Inflammatory macrophage treated with lipopolysaccharide for 4 hours (primary cell): ENCODE measurements around the gene GAGE12D.
"Not testable (repeated sequence)": the region's sequence is repeated elsewhere in the genome, so short reads cannot be mapped to it uniquely, and the experiment has no call there.

Experiments
- DNase-seq: peaks from one replicate; pipeline ENCODE4 v3.0.0-alpha.2; 2020

GAGE12D gene, protein sequence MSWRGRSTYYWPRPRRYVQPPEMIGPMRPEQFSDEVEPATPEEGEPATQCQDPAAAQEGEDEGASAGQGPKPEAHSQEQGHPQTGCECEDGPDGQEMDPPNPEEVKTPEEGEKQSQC

DNA sequence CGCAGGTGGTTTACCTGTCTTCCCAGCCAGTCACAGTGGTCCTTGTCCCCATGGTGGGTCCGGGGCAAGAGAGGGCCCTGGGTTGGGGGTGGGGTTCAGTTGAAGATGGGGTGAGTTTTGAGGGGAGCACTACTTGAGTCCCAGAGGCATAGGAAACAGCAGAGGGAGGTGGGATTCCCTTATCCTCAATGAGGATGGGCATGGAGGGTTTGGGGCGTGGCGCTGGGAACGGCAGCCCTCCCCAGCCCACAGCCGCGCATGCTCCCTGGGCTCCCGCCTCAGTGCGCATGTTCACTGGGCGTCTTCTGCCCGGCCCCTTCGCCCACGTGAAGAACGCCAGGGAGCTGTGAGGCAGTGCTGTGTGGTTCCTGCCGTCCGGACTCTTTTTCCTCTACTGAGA, at the start of gene GAGE12D:
Gene GAGE12D, plus strand, starts transcription at position 301 of the 400 bp plus-strand sequence. CDS start 1,155 bp downstream, outside the sequence.
- not testable (repeated sequence) for DNase-seq

DNA sequence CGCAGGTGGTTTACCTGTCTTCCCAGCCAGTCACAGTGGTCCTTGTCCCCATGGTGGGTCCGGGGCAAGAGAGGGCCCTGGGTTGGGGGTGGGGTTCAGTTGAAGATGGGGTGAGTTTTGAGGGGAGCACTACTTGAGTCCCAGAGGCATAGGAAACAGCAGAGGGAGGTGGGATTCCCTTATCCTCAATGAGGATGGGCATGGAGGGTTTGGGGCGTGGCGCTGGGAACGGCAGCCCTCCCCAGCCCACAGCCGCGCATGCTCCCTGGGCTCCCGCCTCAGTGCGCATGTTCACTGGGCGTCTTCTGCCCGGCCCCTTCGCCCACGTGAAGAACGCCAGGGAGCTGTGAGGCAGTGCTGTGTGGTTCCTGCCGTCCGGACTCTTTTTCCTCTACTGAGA, 9.7 kb upstream of the GAGE12D start, which contains the start of gene GAGE12C:
Gene GAGE12C, plus strand, starts transcription at position 301 of the 400 bp plus-strand sequence. CDS start 1,155 bp downstream, outside the sequence.
- DNase-seq = not testable (repeated sequence)

DNA sequence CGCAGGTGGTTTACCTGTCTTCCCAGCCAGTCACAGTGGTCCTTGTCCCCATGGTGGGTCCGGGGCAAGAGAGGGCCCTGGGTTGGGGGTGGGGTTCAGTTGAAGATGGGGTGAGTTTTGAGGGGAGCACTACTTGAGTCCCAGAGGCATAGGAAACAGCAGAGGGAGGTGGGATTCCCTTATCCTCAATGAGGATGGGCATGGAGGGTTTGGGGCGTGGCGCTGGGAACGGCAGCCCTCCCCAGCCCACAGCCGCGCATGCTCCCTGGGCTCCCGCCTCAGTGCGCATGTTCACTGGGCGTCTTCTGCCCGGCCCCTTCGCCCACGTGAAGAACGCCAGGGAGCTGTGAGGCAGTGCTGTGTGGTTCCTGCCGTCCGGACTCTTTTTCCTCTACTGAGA, 9.5 kb downstream of the GAGE12D start, which contains the start of gene GAGE12E:
Gene GAGE12E, plus strand, starts transcription at position 301 of the 400 bp plus-strand sequence. CDS start 1,155 bp downstream, outside the sequence.
- DNase-seq = not testable (repeated sequence)

DNA sequence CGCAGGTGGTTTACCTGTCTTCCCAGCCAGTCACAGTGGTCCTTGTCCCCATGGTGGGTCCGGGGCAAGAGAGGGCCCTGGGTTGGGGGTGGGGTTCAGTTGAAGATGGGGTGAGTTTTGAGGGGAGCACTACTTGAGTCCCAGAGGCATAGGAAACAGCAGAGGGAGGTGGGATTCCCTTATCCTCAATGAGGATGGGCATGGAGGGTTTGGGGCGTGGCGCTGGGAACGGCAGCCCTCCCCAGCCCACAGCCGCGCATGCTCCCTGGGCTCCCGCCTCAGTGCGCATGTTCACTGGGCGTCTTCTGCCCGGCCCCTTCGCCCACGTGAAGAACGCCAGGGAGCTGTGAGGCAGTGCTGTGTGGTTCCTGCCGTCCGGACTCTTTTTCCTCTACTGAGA, 19.0 kb downstream of the GAGE12D start, which contains the start of gene GAGE12F:
Gene GAGE12F, plus strand, starts transcription at position 301 of the 400 bp plus-strand sequence. CDS start 1,155 bp downstream, outside the sequence.
- not testable (repeated sequence) for DNase-seq

DNA sequence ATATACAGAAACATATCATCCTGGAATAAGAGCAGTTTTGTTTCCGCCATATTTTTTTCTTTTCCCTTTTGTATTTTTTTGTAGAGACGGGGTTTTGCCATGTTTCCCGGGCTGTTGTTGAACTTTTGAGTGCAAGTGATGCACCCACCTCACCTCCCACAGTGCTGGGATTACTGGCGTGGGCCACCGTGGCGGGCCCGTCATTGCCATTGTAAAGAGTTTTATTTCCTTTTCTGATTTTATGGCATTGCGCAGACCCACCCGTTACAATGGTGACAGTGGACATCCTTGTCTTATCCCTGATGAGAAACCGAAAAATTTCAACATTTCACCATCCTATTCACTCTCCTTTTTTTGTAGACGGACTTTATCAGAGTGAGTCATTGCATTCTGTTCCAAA, 27.2 kb downstream of the GAGE12D start:
- DNase-seq = not testable (repeated sequence)

DNA sequence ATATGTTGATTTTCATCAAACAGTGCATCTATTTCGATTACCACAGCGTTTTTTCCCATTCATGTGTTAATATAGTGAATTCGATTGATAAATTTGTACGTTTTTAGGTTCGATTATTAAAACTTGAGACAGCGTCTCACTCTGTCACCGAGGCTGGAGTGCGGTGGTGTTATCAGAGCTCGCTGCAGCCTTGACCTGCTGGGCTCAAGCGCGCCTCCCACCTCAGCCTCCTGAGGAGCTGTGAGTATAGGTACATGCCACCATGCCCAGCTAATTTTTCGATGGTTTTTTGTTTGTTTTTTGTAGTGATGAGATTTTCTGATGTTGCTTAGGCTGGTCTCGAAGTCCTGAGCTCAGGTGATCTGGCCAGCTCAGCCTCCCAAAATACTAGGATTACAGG, 27.6 kb downstream of the GAGE12D start:
- not testable (repeated sequence) for DNase-seq

DNA sequence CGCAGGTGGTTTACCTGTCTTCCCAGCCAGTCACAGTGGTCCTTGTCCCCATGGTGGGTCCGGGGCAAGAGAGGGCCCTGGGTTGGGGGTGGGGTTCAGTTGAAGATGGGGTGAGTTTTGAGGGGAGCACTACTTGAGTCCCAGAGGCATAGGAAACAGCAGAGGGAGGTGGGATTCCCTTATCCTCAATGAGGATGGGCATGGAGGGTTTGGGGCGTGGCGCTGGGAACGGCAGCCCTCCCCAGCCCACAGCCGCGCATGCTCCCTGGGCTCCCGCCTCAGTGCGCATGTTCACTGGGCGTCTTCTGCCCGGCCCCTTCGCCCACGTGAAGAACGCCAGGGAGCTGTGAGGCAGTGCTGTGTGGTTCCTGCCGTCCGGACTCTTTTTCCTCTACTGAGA, 28.6 kb downstream of the GAGE12D start, which contains the start of gene GAGE12G:
Gene GAGE12G, plus strand, starts transcription at position 301 of the 400 bp plus-strand sequence. CDS start 1,155 bp downstream, outside the sequence.
- not testable (repeated sequence) for DNase-seq

DNA sequence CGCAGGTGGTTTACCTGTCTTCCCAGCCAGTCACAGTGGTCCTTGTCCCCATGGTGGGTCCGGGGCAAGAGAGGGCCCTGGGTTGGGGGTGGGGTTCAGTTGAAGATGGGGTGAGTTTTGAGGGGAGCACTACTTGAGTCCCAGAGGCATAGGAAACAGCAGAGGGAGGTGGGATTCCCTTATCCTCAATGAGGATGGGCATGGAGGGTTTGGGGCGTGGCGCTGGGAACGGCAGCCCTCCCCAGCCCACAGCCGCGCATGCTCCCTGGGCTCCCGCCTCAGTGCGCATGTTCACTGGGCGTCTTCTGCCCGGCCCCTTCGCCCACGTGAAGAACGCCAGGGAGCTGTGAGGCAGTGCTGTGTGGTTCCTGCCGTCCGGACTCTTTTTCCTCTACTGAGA, 38.1 kb downstream of the GAGE12D start, which contains the start of gene GAGE12H:
Gene GAGE12H, plus strand, starts transcription at position 301 of the 400 bp plus-strand sequence. CDS start 1,155 bp downstream, outside the sequence.
- DNase-seq = not testable (repeated sequence)

DNA sequence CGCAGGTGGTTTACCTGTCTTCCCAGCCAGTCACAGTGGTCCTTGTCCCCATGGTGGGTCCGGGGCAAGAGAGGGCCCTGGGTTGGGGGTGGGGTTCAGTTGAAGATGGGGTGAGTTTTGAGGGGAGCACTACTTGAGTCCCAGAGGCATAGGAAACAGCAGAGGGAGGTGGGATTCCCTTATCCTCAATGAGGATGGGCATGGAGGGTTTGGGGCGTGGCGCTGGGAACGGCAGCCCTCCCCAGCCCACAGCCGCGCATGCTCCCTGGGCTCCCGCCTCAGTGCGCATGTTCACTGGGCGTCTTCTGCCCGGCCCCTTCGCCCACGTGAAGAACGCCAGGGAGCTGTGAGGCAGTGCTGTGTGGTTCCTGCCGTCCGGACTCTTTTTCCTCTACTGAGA, 47.7 kb downstream of the GAGE12D start, which contains the start of gene GAGE2A:
Gene GAGE2A, plus strand, starts transcription at position 301 of the 400 bp plus-strand sequence. CDS start 1,155 bp downstream, outside the sequence.
- DNase-seq = not testable (repeated sequence)

DNA sequence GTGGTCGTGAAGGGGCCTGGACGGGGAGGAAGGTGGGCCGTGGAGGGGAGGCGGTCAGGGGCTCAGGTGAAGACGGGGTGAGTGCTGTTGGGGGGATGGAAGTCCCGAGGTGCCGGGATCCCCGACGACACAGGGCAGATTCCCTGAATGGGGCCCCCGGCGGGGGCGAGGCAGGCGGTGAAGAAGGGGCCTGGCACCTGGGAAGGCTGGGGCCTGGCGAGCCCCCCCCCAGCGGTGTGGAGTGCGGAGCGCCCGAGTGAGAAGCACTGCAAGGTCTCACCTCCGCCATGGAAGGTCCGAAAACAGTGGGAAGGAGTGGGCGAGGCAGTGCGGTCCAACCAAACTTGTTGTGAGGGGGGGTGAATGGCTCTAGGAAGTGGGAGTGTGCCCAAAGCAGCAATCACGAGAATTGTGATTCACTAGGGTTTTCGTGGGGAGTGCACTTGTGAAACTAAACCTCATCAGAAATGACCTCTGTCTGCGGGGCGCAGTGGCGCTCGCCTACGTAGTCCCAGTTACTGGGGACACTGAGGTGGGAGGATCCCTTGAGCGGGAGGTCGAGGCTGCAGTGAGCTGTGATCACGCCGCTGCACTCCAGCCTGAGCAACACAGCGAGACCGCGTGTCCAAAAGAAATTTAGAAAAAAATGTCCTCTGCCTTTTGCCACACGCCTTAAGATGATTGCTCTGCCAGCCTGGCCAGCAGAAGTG, 48.4 kb downstream of the GAGE12D start:
- DNase-seq = not testable (repeated sequence)

DNA sequence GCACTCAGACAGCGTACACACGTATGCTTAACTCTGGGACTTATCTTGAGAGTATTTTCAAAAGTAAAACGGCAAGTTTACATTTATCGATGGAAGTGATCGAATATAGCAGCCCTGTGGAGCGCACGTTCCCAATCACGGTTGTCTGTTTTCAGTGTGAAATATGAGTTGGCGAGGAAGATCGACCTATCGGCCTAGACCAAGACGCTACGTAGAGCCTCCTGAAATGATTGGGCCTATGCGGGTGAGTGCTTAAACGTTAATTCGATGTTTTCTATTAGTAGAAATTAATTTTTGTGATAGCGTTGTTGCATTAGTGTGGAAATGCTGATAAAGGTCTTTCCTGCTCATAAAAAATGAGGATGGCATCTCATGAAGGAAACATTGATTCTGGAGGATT, 49.0 kb downstream of the GAGE12D start:
- DNase-seq = not testable (repeated sequence)
